Left lung (tissue), 10 donors: Measurements from ENCODE around the gene HPS3. TPM values are rescaled to one million over a fixed set of nuclear protein-coding genes. Genes with fewer than 3 reads are reported as not detected.

Source experiments
- ATAC-seq: fragments of 200-7000 bp; cut with Tn5 transposase; one replicate; pipeline ENCODE4 v1.9.1; 2020; ENCODE audit warnings: moderate library complexity
- DNase-seq, 4 donors: peaks; one replicate each; pipeline ENCODE4 v3.0.0-alpha.2; 2013 to 2020
- H3K27ac ChIP-seq, 2 donors: fragments of 200-600 bp; sonication (generic) in 1 of 2; one replicate each; pipeline versions ENCODE4 v1.5.0 to v1.8.0; 2020 to 2021
- H3K27me3 ChIP-seq, 2 donors: fragments of 200-600 bp; sonication (generic) in 1 of 2; one replicate each; pipeline versions ENCODE4 v1.5.0 to v1.8.0; 2020 to 2021
- H3K36me3 ChIP-seq, 2 donors: fragments of 200-600 bp; sonication (generic) in 1 of 2; one replicate each; pipeline versions ENCODE4 v1.5.0 to v1.8.0; 2020 to 2021
- H3K4me1 ChIP-seq, 2 donors: fragments of 200-600 bp; one replicate each; pipeline ENCODE4 v1.8.0; 2021
- H3K4me3 ChIP-seq, 2 donors: fragments of 200-600 bp; sonication (generic) in 1 of 2; one replicate each; pipeline versions ENCODE4 v1.5.0 to v1.8.0; 2020 to 2021; ENCODE audit warnings: mild to moderate bottlenecking in 1 of 2
- H3K9me3 ChIP-seq, 2 donors: fragments of 200-600 bp; sonication (generic) in 1 of 2; one replicate each; pipeline versions ENCODE4 v1.5.0 to v1.8.0; 2020 to 2021
- CTCF ChIP-seq, 2 donors: fragments of 200-600 bp; sonication (generic) in 1 of 2; IDR thresholded peaks; one replicate each; pipeline versions ENCODE4 v1.5.0 to v1.8.0; 2021; ENCODE audit warnings: antibody characterized with exemption in 2 of 2
- intact Hi-C, 2 donors: fragments of 100-400 bp; cut with DNase I; formaldehyde crosslinking; loops; one replicate each; pipeline versions ENCODE4 v1.11.2 to v1.14.2; 2022
- polyA plus RNA-seq, 6 donors: library from polyadenylated mRNA; unstranded; fragments of 120-200 nt; gene quantifications; one replicate each; pipeline ENCODE4 v1.2.1, GENCODE V29; 2013; ENCODE audit not compliant: insufficient read length in 6 of 6
- total RNA-seq, 2 donors: library from RNA; stranded (reverse); fragmentation: NEBNext Ultra II Directional; extraction: Animal tissue kit (Norgen Biotek cat#: 25700); gene quantifications; one replicate each; pipeline ENCODE4 v1.2.1, GENCODE V29; 2021
- donor health status: DM: no; HTN: yes; CAD: no.
- donor health status: DM: no; HTN: no; CAD: no.

The HPS3 gene
- total and polyA plus RNA-seq, 8 donors = 26.2 to 43.8 (median 33.6) TPM

- H3K4me3 ChIP-seq = no peak overlapping the region
- peaks cover 0 to 79% of the 10 kb centered on the region in 2 donors for H3K36me3 ChIP-seq
- H3K27me3 ChIP-seq = no peaks in the 10 kb centered on the region
- intact Hi-C loops = no loop called here
- DNase-seq = no peak
- no peak for TF ChIP-seq CTCF (IDR thresholded peaks at IDR 0.05)
- H3K9me3 ChIP-seq = no peaks in the 10 kb centered on the region
- H3K27ac ChIP-seq = peak overlapping the region in 1 of 2 donors; percentile 10
- peak; percentile 66 for ATAC-seq
- H3K4me1 ChIP-seq = peaks cover 4 to 19% of the 10 kb centered on the region in 2 donors
These were observed 22.4 kb downstream of the HPS3 start for GRCh38 chr3:149151843-149152242.

- no peak overlapping the region for H3K27ac ChIP-seq
- no peaks in the 10 kb centered on the region for H3K27me3 ChIP-seq
- ATAC-seq (peak; percentile 79), DNase-seq (no peak)
- peaks cover 0 to 80% of the 10 kb centered on the region in 2 donors for H3K36me3 ChIP-seq
- no peak overlapping the region for H3K4me3 ChIP-seq
- intact Hi-C loops = no loop called here
- TF ChIP-seq CTCF (IDR thresholded peaks at IDR 0.05) = no peak
- peaks cover 4 to 15% of the 10 kb centered on the region in 2 donors for H3K4me1 ChIP-seq
- H3K9me3 ChIP-seq = no peaks in the 10 kb centered on the region
These were observed 23.0 kb downstream of the HPS3 start for GRCh38 chr3:149152420-149152819.

GRCh38 chr3:149153402-149153801 lies 24.0 kb downstream of the HPS3 start:
- H3K4me3 ChIP-seq = no peak overlapping the region
- peaks cover 4 to 12% of the 10 kb centered on the region in 2 donors for H3K4me1 ChIP-seq
- DNase-seq (no peak), ATAC-seq (no peak)
- no peak for TF ChIP-seq CTCF (IDR thresholded peaks at IDR 0.05)
- peaks cover 0 to 80% of the 10 kb centered on the region in 2 donors for H3K36me3 ChIP-seq
- no peaks in the 10 kb centered on the region for H3K9me3 ChIP-seq
- H3K27me3 ChIP-seq = no peaks in the 10 kb centered on the region
- H3K27ac ChIP-seq = no peak overlapping the region
- intact Hi-C loops = no loop called here

- no peak for TF ChIP-seq CTCF (IDR thresholded peaks at IDR 0.05)
- intact Hi-C loops = no loop called here
- no peaks in the 10 kb centered on the region for H3K9me3 ChIP-seq
- peaks cover 0 to 82% of the 10 kb centered on the region in 2 donors for H3K36me3 ChIP-seq
- no peak overlapping the region for H3K27ac ChIP-seq
- no peak for ATAC-seq
- no peak overlapping the region for H3K4me3 ChIP-seq
- H3K4me1 ChIP-seq = no peaks in the 10 kb centered on the region
- no peak for DNase-seq
- no peaks in the 10 kb centered on the region for H3K27me3 ChIP-seq
These were observed 31.4 kb downstream of the HPS3 start for GRCh38 chr3:149160754-149161300.

- TF ChIP-seq CTCF (IDR thresholded peaks at IDR 0.05) = no peak
- peaks cover 0 to 84% of the 10 kb centered on the region in 2 donors for H3K36me3 ChIP-seq
- intact Hi-C loops = no loop called here
These were observed 32.6 kb downstream of the HPS3 start for GRCh38 chr3:149162007-149162406.

More at GRCh38 chr3:149162007-149162406, 32.6 kb downstream of the HPS3 start:
- DNase-seq (no peak), ATAC-seq (no peak)
- Histone ChIP-seq H3K27ac (no peak overlapping the region), H3K9me3 (no peaks in the 10 kb centered on the region), H3K27me3 (no peaks in the 10 kb centered on the region), H3K4me3 (no peak overlapping the region), H3K4me1 (no peaks in the 10 kb centered on the region)
